Activated naive CD8-positive, alpha-beta T cell (primary cell): ENCODE measurements around the gene WDR76.

Experiments used
- H3K27ac Mint-ChIP-seq: one replicate; pipeline ENCODE4 v1.8.0; 2021; ENCODE audit warnings: mixed read lengths
- H3K27me3 Mint-ChIP-seq: one replicate; pipeline ENCODE4 v1.8.0; 2021; ENCODE audit warnings: mixed read lengths
- H3K36me3 Mint-ChIP-seq: one replicate; pipeline ENCODE4 v1.8.0; 2021; ENCODE audit warnings: mixed read lengths
- H3K4me1 Mint-ChIP-seq: one replicate; pipeline ENCODE4 v1.8.0; 2021; ENCODE audit warnings: low read depth, mixed read lengths
- H3K4me3 Mint-ChIP-seq: one replicate; pipeline ENCODE4 v1.8.0; 2021; ENCODE audit warnings: mild to moderate bottlenecking, mixed read lengths
- H3K9me3 Mint-ChIP-seq: one replicate; pipeline ENCODE4 v1.8.0; 2021; ENCODE audit warnings: low read depth, mixed read lengths

Gene WDR76

DNA sequence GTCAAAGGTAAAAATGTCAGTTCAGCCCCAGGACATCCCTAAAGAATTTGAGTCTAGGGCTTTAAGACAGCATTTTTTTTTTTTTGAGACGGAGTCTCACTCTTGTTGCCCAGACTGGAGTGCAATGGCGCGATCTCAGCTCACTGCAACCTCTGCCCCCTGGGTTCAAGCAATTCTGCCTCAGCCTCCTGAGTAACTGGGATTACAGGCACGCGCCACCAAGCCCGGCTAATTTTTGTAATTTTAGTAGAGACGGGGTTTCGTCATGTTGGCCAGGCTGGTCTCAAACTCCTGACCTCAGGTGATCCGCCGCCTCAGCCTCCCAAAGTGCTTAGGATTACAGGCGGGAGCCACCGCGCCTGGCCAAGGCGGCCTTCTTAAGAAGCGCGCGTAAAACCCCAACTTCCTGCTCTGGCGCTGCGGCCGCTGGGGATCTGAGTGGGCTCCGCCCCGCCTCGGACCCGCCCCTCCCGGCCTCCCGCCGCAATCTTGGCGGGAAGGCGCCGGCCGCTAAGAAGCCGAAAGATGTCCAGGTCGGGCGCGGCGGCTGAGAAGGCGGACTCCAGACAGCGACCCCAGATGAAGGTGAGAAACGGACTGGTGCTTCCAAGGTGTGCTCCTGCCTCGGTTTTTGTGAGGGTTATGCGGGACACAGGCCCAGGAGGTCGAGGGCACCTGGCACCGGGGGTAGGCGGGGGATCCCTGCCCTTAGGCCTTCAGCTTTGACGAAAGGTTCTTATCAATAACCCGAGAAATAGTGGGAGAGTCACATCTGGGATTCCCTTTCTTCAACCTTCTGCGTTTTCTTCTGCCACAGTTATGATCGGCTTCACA lies at the start of gene WDR76:
WDR76 (plus strand) TSS at position 495 of the 834 bp plus-strand sequence; CDS start at position 526, 31 bp downstream.
- H3K4me3 Mint-ChIP-seq: peak within 1 kb of the TSS; percentile 94
- peaks cover 56% of the 10 kb centered on the region for H3K4me1 Mint-ChIP-seq
- no peaks in the 10 kb centered on the region for H3K27me3 Mint-ChIP-seq
- H3K36me3 Mint-ChIP-seq: peaks cover 10% of the 10 kb centered on the region
- H3K9me3 Mint-ChIP-seq: no peaks in the 10 kb centered on the region
- H3K27ac Mint-ChIP-seq: peak within 1 kb of the TSS; percentile 96

GRCh38 chr15:43777267-43777914 lies 49.4 kb upstream of the WDR76 start:
- peak overlapping the region; percentile 87 for H3K4me3 Mint-ChIP-seq
- no peaks in the 10 kb centered on the region for H3K9me3 Mint-ChIP-seq
- peak overlapping the region; percentile 89 for H3K27ac Mint-ChIP-seq
- H3K27me3 Mint-ChIP-seq: no peaks in the 10 kb centered on the region
- H3K36me3 Mint-ChIP-seq: peaks cover 4% of the 10 kb centered on the region
- H3K4me1 Mint-ChIP-seq: peaks cover 20% of the 10 kb centered on the region

DNA sequence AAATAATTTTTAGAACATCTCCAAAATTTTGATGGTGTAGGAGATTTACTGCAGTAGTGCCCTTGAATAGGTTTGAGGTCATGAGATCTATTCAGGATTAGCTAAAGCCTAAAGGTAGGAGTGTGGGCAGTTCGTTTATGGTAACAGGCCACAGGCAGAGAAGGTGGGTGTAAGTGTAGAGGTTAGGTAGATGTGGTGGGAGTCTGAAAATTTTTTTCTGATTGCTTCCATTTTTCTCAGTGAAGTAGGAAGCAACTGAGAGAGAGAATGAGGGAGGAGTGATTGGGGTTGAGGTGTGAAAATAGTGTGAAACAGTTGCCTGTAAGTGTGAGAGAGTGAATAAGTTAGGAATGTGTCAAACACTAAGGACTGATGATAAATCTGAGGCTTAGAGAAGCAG lies 47.8 kb upstream of the WDR76 start:
- Mint-ChIP-seq H3K36me3 (peaks cover 4% of the 10 kb centered on the region), H3K4me1 (peaks cover 20% of the 10 kb centered on the region), H3K27me3 (no peaks in the 10 kb centered on the region), H3K9me3 (no peaks in the 10 kb centered on the region), H3K27ac (peak overlapping the region; percentile 46), H3K4me3 (no peak overlapping the region)

- H3K27ac Mint-ChIP-seq: no peak overlapping the region
- H3K27me3 Mint-ChIP-seq: no peaks in the 10 kb centered on the region
- no peaks in the 10 kb centered on the region for H3K9me3 Mint-ChIP-seq
- no peak overlapping the region for H3K4me3 Mint-ChIP-seq
- peaks cover 18% of the 10 kb centered on the region for H3K4me1 Mint-ChIP-seq
- H3K36me3 Mint-ChIP-seq: peaks cover 8% of the 10 kb centered on the region
Observed at GRCh38 chr15:43789409-43789808, 37.4 kb upstream of the WDR76 start.

GRCh38 chr15:43791993-43792760 lies 34.6 kb upstream of the WDR76 start, which contains the start of gene SERF2:
Gene SERF2 (plus strand): TSS chr15:43792320. CDS start chr15:43792377, 57 bp downstream.
- no peaks in the 10 kb centered on the region for H3K27me3 Mint-ChIP-seq

DNA sequence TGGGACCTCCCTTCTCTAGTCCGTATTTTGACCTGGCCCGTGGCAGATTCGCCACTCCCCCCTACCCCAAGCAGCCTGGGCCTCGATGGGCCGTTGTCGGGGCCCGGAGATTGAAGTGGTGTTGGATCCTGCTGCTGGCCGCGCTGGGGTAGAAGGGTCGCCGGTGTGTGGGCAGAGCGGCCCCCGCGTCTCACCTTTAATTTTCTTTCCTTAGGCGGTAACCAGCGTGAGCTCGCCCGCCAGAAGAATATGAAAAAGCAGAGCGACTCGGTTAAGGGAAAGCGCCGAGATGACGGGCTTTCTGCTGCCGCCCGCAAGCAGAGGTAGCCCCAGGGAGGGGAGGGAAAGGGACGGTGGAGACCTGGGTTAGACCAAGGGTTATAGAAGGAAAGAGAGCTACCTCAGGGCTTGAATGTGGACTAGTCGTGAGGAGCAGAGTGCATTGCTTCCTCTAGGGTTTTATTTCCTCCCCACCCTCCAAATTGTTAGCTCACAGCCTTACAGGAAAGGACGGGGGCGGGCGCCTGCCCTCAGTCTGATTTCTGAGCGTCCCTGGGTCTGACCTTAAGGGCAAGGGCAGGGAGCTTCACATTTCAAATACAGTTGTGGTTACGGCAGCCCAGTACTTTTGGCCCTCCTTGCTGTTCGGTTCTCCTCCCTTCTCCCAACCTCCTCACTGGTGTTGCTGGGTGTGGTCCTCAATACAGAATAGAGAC lies 33.9 kb upstream of the WDR76 start:
- H3K36me3 Mint-ChIP-seq: peaks cover 12% of the 10 kb centered on the region
- peak overlapping the region; percentile 94 for H3K27ac Mint-ChIP-seq
- H3K4me3 Mint-ChIP-seq: peak overlapping the region; percentile 93
- peaks cover 38% of the 10 kb centered on the region for H3K4me1 Mint-ChIP-seq
- H3K9me3 Mint-ChIP-seq: no peaks in the 10 kb centered on the region
- H3K27me3 Mint-ChIP-seq: no peaks in the 10 kb centered on the region

More at GRCh38 chr15:43791993-43792760, 34.6 kb upstream of the WDR76 start, which contains the start of gene SERF2:
- Mint-ChIP-seq H3K9me3 (no peaks in the 10 kb centered on the region), H3K4me1 (peaks cover 38% of the 10 kb centered on the region), H3K36me3 (peaks cover 12% of the 10 kb centered on the region), H3K27ac (peak within 1 kb of the TSS; percentile 94), H3K4me3 (peak within 1 kb of the TSS; percentile 93)

DNA sequence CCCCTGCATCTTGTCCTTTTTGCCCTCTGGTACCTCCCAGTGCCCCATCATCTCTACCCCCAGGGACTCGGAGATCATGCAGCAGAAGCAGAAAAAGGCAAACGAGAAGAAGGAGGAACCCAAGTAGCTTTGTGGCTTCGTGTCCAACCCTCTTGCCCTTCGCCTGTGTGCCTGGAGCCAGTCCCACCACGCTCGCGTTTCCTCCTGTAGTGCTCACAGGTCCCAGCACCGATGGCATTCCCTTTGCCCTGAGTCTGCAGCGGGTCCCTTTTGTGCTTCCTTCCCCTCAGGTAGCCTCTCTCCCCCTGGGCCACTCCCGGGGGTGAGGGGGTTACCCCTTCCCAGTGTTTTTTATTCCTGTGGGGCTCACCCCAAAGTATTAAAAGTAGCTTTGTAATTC lies 33.2 kb upstream of the WDR76 start:
- Mint-ChIP-seq H3K27ac (peak overlapping the region; percentile 94), H3K36me3 (peaks cover 14% of the 10 kb centered on the region), H3K4me1 (peaks cover 44% of the 10 kb centered on the region), H3K4me3 (peak overlapping the region; percentile 93), H3K27me3 (no peaks in the 10 kb centered on the region), H3K9me3 (no peaks in the 10 kb centered on the region)

- H3K36me3 Mint-ChIP-seq: peaks cover 11% of the 10 kb centered on the region
- H3K27ac Mint-ChIP-seq: peak overlapping the region; percentile 84
- H3K27me3 Mint-ChIP-seq: no peaks in the 10 kb centered on the region
- H3K4me1 Mint-ChIP-seq: peaks cover 49% of the 10 kb centered on the region
- H3K4me3 Mint-ChIP-seq: peak overlapping the region; percentile 93
- H3K9me3 Mint-ChIP-seq: no peaks in the 10 kb centered on the region
Observed at GRCh38 chr15:43794269-43795037, 32.3 kb upstream of the WDR76 start.

DNA sequence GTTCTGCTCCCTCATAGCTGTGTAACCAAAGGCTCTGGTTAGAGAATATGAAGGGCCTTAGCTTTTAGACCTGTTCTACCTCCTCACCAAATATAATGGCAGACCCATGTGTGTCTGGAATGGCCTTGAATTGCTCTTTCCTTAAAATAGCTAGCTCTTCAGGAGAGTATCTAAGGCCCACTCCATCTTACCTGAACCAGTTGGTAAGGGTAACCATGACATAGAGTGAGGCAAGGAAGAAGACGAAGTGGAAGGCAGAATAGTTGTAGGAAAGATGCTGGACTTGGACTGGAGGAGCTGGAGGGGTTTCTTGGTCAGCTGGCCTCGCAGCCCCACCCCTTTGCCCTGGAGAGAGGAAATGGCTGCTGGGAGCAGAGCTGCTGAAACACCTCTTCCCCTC lies 31.6 kb upstream of the WDR76 start:
- Mint-ChIP-seq H3K27me3 (no peaks in the 10 kb centered on the region), H3K36me3 (peaks cover 13% of the 10 kb centered on the region), H3K9me3 (no peaks in the 10 kb centered on the region), H3K4me1 (peaks cover 53% of the 10 kb centered on the region), H3K27ac (peak overlapping the region; percentile 81), H3K4me3 (no peak overlapping the region)

DNA sequence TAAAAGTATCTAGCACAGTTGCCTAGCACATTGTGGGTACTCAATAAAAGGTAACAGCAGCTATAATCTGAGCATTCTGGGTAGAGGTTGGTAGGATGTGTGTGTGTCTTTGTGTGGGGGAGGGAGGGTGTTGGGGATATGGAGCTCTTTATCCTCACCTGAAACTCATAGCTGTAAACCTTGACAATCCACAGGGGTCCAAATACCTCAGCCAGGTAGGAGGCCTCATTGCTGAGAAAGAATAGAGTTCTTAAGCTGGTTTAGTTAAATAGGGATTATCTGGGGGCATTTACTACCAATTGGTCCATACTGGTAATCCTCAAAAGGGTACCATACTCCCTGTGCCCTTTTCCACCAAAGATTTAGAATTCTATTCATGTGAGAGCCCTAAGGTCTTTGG lies 30.8 kb upstream of the WDR76 start:
- Mint-ChIP-seq H3K9me3 (no peaks in the 10 kb centered on the region), H3K4me1 (peaks cover 57% of the 10 kb centered on the region), H3K27ac (peak overlapping the region; percentile 81)

DNA sequence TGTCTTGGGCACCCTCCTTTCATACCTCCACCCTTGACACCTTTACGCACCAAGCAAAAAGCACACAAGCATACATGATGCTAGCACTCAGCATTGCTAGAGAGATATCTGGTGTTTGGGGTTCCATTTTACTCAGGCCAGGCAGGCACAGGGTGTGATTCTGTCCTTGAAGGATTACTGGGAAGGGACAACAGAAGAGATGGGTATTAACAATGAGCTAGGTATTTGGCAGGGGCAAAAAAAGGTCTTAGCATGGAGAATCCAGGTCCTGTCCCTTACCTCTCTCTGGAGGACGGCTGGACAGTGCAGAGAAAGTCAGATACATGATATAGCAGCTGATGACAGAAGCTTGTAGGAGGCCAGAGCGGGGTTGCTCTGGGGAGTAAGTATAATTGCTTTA lies 30.2 kb upstream of the WDR76 start:
- peaks cover 16% of the 10 kb centered on the region for H3K36me3 Mint-ChIP-seq
- peak overlapping the region; percentile 81 for H3K27ac Mint-ChIP-seq
- H3K4me1 Mint-ChIP-seq: peaks cover 61% of the 10 kb centered on the region
- no peak overlapping the region for H3K4me3 Mint-ChIP-seq
- H3K27me3 Mint-ChIP-seq: no peaks in the 10 kb centered on the region
- H3K9me3 Mint-ChIP-seq: no peaks in the 10 kb centered on the region

More for the DNA sequence above, 30.8 kb upstream of the WDR76 start:
- Mint-ChIP-seq H3K36me3 (peaks cover 16% of the 10 kb centered on the region), H3K4me3 (no peak overlapping the region), H3K27me3 (no peaks in the 10 kb centered on the region)

DNA sequence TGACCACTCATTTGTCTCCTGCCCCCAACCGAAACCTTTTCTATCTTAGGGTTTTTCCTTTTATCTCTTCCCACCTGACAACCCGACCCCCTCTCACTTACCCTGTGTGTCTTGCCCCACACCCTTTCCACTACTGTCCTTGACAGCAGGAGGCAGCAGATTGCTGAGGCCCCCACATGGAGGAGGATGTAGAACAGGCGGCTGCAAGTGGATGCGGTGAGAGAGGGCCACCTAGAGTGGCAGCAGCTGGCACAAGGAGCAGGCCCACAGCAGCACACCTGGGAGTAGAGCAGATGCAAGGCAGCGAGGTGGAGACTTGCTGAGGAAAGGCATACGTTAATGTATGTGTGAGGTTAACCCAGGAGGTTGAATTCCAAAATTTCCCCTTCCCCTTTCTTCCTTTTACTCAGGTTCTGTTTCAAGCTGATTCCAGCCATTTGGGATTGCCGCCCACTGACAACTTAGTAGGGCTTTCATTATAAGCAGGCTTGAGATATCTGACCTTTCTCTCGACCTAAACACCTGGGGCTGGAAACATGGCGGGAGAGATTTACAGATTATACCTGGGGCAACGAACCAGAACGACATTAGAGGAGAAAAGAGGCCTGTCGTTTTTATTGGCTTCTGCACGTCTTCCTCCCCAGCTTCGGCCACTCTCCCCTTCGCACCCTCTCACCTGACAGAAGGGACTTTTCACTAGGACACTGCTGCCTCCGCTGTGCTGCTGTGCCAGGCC lies 27.4 kb upstream of the WDR76 start:
- no peak overlapping the region for H3K4me3 Mint-ChIP-seq
- H3K9me3 Mint-ChIP-seq: no peaks in the 10 kb centered on the region
- H3K27me3 Mint-ChIP-seq: no peaks in the 10 kb centered on the region
- peaks cover 49% of the 10 kb centered on the region for H3K4me1 Mint-ChIP-seq
- H3K36me3 Mint-ChIP-seq: peaks cover 14% of the 10 kb centered on the region
- peak overlapping the region; percentile 43 for H3K27ac Mint-ChIP-seq

GRCh38 chr15:43799945-43800285 lies 26.9 kb upstream of the WDR76 start, which contains the start of gene SERINC4:
Gene SERINC4 (minus strand): TSS chr15:43800220. CDS start chr15:43799986, 234 bp downstream.
- H3K27me3 Mint-ChIP-seq: no peaks in the 10 kb centered on the region
- H3K27ac Mint-ChIP-seq: peak within 1 kb of the TSS; percentile 100
- H3K4me3 Mint-ChIP-seq: peak within 1 kb of the TSS; percentile 100
- H3K4me1 Mint-ChIP-seq: peaks cover 44% of the 10 kb centered on the region
- peaks cover 12% of the 10 kb centered on the region for H3K36me3 Mint-ChIP-seq
- no peaks in the 10 kb centered on the region for H3K9me3 Mint-ChIP-seq
